Karpas-422 (cell line): ENCODE results near the gene USP40. TPM values are rescaled to one million over a fixed set of nuclear protein-coding genes. Genes with fewer than 3 reads are reported as not detected.

Experiments
- DNase-seq: peaks from one replicate; pipeline ENCODE4 v3.0.0-alpha.2; 2015
- H2AFZ ChIP-seq: fragments of 200-600 bp; sonication (generic); 2 replicates; pipeline ENCODE4 v1.6.1; 2014; ENCODE audit warnings: antibody characterized with exemption, low read length, mixed read lengths
- H3K27ac ChIP-seq: fragments of 200-600 bp; sonication (generic); 2 replicates; pipeline ENCODE4 v1.5.1; 2014; ENCODE audit warnings: mild to moderate bottlenecking, low read length, moderate library complexity
- H3K27me3 ChIP-seq: fragments of 200-600 bp; sonication (generic); 2 replicates; pipeline ENCODE4 v1.6.1; 2014; ENCODE audit warnings: low read length, mixed read lengths
- H3K36me3 ChIP-seq: fragments of 200-600 bp; sonication (generic); 2 replicates; pipeline ENCODE4 v1.6.1; 2014; ENCODE audit warnings: low read length, mixed read lengths; ENCODE audit not compliant: insufficient read depth
- H3K4me1 ChIP-seq: fragments of 200-600 bp; sonication (generic); 2 replicates; pipeline ENCODE4 v1.6.1; 2014; ENCODE audit warnings: mild to moderate bottlenecking, low read length, mixed read lengths
- H3K4me2 ChIP-seq: fragments of 200-600 bp; sonication (generic); 2 replicates; pipeline ENCODE4 v1.6.1; 2014; ENCODE audit warnings: low read length, low read depth, mild to moderate bottlenecking; ENCODE audit not compliant: poor library complexity, severe bottlenecking
- H3K4me3 ChIP-seq: fragments of 200-600 bp; sonication (generic); 2 replicates; pipeline ENCODE4 v1.5.1; 2014; ENCODE audit warnings: mild to moderate bottlenecking, antibody characterized with exemption, low read length, mixed read lengths
- H3K79me2 ChIP-seq: fragments of 200-600 bp; sonication (generic); 2 replicates; pipeline ENCODE4 v1.6.1; 2014; ENCODE audit warnings: mild to moderate bottlenecking, low read length, mixed read lengths
- H3K9ac ChIP-seq: fragments of 200-600 bp; sonication (generic); 2 replicates; pipeline ENCODE4 v1.6.0; 2014; ENCODE audit warnings: low read length
- H3K9me2 ChIP-seq: fragments of 200-600 bp; sonication (generic), shearing (Covaris generic); replicated peaks from 2 replicates; pipeline ENCODE4 v1.6.0; 2014; ENCODE audit warnings: mild to moderate bottlenecking, low read length, moderate library complexity; ENCODE audit not compliant: insufficient read depth
- H3K9me3 ChIP-seq: fragments of 300-700, 200-600 bp; sonication (generic); 2 replicates; pipeline ENCODE4 v1.6.1; 2014; ENCODE audit warnings: low read length, mixed read lengths
- H4K20me1 ChIP-seq: fragments of 200-600 bp; sonication (generic); 2 replicates; pipeline ENCODE4 v1.6.1; 2014; ENCODE audit warnings: mild to moderate bottlenecking, antibody characterized with exemption, low read length, low read depth; ENCODE audit not compliant: insufficient read depth
- total RNA-seq: library from RNA; depleted of rRNA; stranded (reverse); fragments of >200 nt; shearing (Covaris generic); gene quantifications from 2 replicates; pipeline ENCODE4 v1.2.3, GENCODE V29; 2014; ENCODE audit warnings: low replicate concordance

The USP40 gene
- total RNA-seq, 1 experiment from 2014 or later: 7.9 TPM

DNA sequence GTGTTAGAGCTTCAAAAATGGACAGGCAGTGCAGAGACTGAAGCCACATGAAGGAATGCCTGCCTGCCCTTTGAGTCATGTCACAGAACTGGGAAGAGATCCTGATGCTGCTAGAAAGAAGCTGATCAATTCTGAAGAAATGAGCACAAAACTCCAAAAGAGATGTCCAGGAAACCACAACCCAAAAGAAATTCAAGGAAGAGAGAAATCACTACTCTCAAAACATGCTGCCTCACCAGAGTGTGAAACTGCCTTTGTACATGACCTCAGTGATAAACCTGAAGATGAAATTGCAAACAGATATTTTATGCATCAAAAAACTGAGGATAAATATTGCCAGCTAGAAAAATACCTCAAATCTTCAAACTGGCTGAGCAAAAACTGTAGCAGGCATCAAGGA lies 20.5 kb downstream of the USP40 start:
- no peak overlapping the region for H2AFZ ChIP-seq
- H3K9ac ChIP-seq: no peak overlapping the region
- no peak overlapping the region for H3K4me2 ChIP-seq
- no peaks in the 10 kb centered on the region for H3K9me2 ChIP-seq
- H3K27ac ChIP-seq: no peak overlapping the region
- H4K20me1 ChIP-seq: no peaks in the 10 kb centered on the region
- H3K36me3 ChIP-seq: no peaks in the 10 kb centered on the region
- no peak for DNase-seq
- H3K79me2 ChIP-seq: no peaks in the 10 kb centered on the region
- H3K9me3 ChIP-seq: no peaks in the 10 kb centered on the region
- H3K4me1 ChIP-seq: no peaks in the 10 kb centered on the region
- no peaks in the 10 kb centered on the region for H3K27me3 ChIP-seq
- no peak overlapping the region for H3K4me3 ChIP-seq

DNA sequence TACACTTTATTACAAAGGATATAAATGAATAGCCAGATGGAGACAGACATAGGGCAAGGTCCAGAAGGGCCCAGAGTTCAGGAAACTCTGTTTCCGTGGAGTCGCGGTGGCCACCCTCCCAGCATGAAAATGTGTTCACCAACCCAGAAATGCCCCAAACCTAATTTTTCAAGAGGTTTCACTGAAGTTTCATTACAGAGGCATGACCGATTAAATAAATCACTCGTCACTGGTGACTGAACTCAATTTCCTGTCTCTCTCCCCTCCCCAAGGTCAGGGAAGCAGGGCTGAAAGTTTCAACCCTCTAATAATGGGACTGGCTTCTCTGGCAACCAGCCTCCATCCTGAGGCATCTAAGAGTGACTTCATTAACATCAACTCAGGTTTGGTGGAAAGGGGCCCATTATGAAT lies 22.4 kb downstream of the USP40 start:
- no peak for DNase-seq
- Histone ChIP-seq H3K4me1 (no peaks in the 10 kb centered on the region), H3K4me2 (no peak overlapping the region), H3K9me2 (no peaks in the 10 kb centered on the region), H2AFZ (no peak overlapping the region), H3K4me3 (no peak overlapping the region), H3K27ac (no peak overlapping the region), H3K9ac (no peak overlapping the region), H3K36me3 (no peaks in the 10 kb centered on the region), H3K9me3 (no peaks in the 10 kb centered on the region), H3K79me2 (no peaks in the 10 kb centered on the region), H3K27me3 (no peaks in the 10 kb centered on the region), H4K20me1 (no peaks in the 10 kb centered on the region)

GRCh38 chr2:233542507-233542906 lies 24.1 kb downstream of the USP40 start:
- Histone ChIP-seq H4K20me1 (no peaks in the 10 kb centered on the region), H2AFZ (no peak overlapping the region), H3K4me2 (no peak overlapping the region), H3K79me2 (no peaks in the 10 kb centered on the region), H3K27ac (no peak overlapping the region), H3K4me1 (no peaks in the 10 kb centered on the region), H3K9me2 (no peaks in the 10 kb centered on the region), H3K4me3 (no peak overlapping the region), H3K9me3 (no peaks in the 10 kb centered on the region), H3K36me3 (no peaks in the 10 kb centered on the region), H3K27me3 (no peaks in the 10 kb centered on the region), H3K9ac (no peak overlapping the region)
- no peak for DNase-seq

DNA sequence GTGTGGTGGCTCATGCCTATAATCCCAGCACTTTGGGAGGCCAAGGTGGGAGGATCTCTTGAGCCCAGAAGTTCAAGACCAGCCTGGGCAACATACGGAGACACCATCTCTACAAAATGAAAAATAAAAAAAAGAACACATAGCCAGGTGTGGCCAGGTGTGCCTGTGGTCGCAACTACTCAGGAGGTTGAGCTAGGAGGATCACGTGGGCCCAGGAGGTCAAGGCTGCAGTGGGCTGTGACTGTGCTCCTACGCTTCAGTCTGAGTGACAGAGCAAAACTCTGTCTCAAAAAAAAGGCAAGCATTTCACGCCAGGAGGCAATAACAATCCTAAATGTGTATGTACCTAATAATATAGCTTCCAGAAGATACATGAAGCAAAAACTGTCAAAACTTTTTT lies 27.8 kb downstream of the USP40 start:
- no peaks in the 10 kb centered on the region for H3K79me2 ChIP-seq

GRCh38 chr2:233535271-233535670 lies 31.3 kb downstream of the USP40 start:
- Histone ChIP-seq H3K9me2 (no peaks in the 10 kb centered on the region), H2AFZ (no peak overlapping the region), H3K9ac (no peak overlapping the region), H3K27me3 (no peaks in the 10 kb centered on the region), H3K9me3 (no peaks in the 10 kb centered on the region), H3K79me2 (no peaks in the 10 kb centered on the region), H3K36me3 (no peaks in the 10 kb centered on the region), H3K27ac (no peak overlapping the region), H3K4me3 (no peak overlapping the region), H3K4me2 (no peak overlapping the region), H3K4me1 (peaks cover 11% of the 10 kb centered on the region), H4K20me1 (no peaks in the 10 kb centered on the region)
- peak; percentile 27 for DNase-seq

More for the DNA sequence above, 27.8 kb downstream of the USP40 start:
- Histone ChIP-seq H4K20me1 (no peaks in the 10 kb centered on the region), H3K9me3 (no peaks in the 10 kb centered on the region), H3K4me3 (no peak overlapping the region), H3K27ac (no peak overlapping the region), H3K36me3 (no peaks in the 10 kb centered on the region), H2AFZ (no peak overlapping the region), H3K9me2 (no peaks in the 10 kb centered on the region), H3K4me2 (no peak overlapping the region), H3K27me3 (no peaks in the 10 kb centered on the region), H3K9ac (no peak overlapping the region), H3K4me1 (peaks cover 5% of the 10 kb centered on the region)
- DNase-seq: no peak

- Histone ChIP-seq H3K79me2 (no peaks in the 10 kb centered on the region), H3K36me3 (no peaks in the 10 kb centered on the region), H3K4me3 (no peak overlapping the region), H4K20me1 (no peaks in the 10 kb centered on the region), H3K27ac (no peak overlapping the region), H3K9me2 (no peaks in the 10 kb centered on the region), H3K27me3 (no peaks in the 10 kb centered on the region), H3K9ac (no peak overlapping the region), H3K4me2 (no peak overlapping the region), H2AFZ (no peak overlapping the region), H3K9me3 (no peaks in the 10 kb centered on the region), H3K4me1 (peaks cover 11% of the 10 kb centered on the region)
- peak; percentile 22 for DNase-seq
These were observed 33.6 kb downstream of the USP40 start for GRCh38 chr2:233532971-233533370.

DNA sequence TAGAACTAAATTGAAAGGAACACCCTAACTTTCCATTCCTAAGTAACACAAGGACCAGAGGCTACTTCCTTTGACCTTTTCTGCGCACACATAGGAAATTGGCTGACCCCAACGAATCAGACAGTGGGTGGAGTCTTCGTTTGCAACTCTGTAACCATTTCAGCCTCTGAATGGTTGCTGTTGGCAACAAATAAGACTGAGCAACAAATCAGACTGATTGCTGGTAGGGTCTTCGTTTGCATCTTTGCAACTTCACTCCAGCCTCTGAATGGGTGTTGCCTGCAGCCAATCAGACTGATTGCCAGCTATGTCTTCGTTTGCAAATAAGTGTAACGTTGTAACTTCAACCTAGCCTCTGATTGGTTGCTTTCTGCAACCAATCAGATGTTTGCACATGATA lies 34.6 kb downstream of the USP40 start:
- Histone ChIP-seq H3K79me2 (no peaks in the 10 kb centered on the region), H3K27me3 (no peaks in the 10 kb centered on the region), H3K9ac (no peak overlapping the region), H3K27ac (no peak overlapping the region), H3K4me1 (peaks cover 7% of the 10 kb centered on the region; the same call in 1 of the 2 replicates), H3K36me3 (no peaks in the 10 kb centered on the region), H3K4me3 (no peak overlapping the region), H3K9me2 (no peaks in the 10 kb centered on the region), H3K4me2 (no peak overlapping the region), H4K20me1 (no peaks in the 10 kb centered on the region), H2AFZ (no peak overlapping the region), H3K9me3 (no peaks in the 10 kb centered on the region)
- DNase-seq: peak; percentile 39

GRCh38 chr2:233530381-233530780 lies 36.2 kb downstream of the USP40 start:
- no peaks in the 10 kb centered on the region for H3K9me2 ChIP-seq
- peak; percentile 27 for DNase-seq
- no peaks in the 10 kb centered on the region for H3K36me3 ChIP-seq
- H4K20me1 ChIP-seq: no peaks in the 10 kb centered on the region
- no peak overlapping the region for H2AFZ ChIP-seq
- peaks cover 6% of the 10 kb centered on the region; the same call in 1 of the 2 replicates for H3K4me1 ChIP-seq
- no peak overlapping the region for H3K4me2 ChIP-seq
- no peak overlapping the region for H3K9ac ChIP-seq
- no peak overlapping the region for H3K4me3 ChIP-seq
- no peaks in the 10 kb centered on the region for H3K79me2 ChIP-seq
- H3K27ac ChIP-seq: no peak overlapping the region
- H3K9me3 ChIP-seq: no peaks in the 10 kb centered on the region
- H3K27me3 ChIP-seq: no peaks in the 10 kb centered on the region

DNA sequence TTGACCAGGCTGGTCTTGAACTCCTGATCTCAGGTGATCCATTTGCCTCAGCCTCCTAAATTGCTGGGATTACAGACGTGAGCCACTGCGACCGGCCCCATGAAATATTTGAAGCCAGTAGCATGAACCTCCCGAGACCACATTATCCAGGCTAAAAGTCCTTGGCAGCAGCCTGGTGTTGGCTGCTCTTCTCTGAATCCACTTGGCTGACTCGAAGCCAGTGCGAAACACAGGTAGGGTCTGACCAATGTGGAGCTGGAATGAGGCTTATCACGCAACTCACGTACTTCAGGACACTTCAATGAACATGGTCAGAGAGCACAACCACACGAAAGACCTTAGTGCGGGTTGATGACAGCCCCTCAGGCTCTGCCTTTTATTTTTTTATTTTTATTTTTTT lies 38.4 kb downstream of the USP40 start:
- H3K4me2 ChIP-seq: no peak overlapping the region
- no peaks in the 10 kb centered on the region for H4K20me1 ChIP-seq
- H3K36me3 ChIP-seq: no peaks in the 10 kb centered on the region
- no peak overlapping the region for H2AFZ ChIP-seq
- no peaks in the 10 kb centered on the region for H3K9me2 ChIP-seq
- no peaks in the 10 kb centered on the region for H3K79me2 ChIP-seq
- H3K27me3 ChIP-seq: no peaks in the 10 kb centered on the region
- no peak overlapping the region for H3K4me3 ChIP-seq
- no peak overlapping the region for H3K27ac ChIP-seq
- no peak overlapping the region for H3K9ac ChIP-seq
- peaks cover 6% of the 10 kb centered on the region; the same call in 1 of the 2 replicates for H3K4me1 ChIP-seq
- DNase-seq: no peak
- no peaks in the 10 kb centered on the region for H3K9me3 ChIP-seq
